Stimulated activated CD4-positive, alpha-beta T cell treated with anti-CD3 and anti-CD28 coated beads, Interleukin-1b, Interleukin-23, amount 100 ng/mL, for 48 hours (primary cell): Measurements from ENCODE around the gene RCN1.
"Not testable (repeated sequence)": the region's sequence is repeated elsewhere in the genome, so short reads cannot be mapped to it uniquely, and the experiment has no call there.

Source experiments
- DNase-seq: peaks from one replicate; pipeline ENCODE4 v3.0.0-alpha.2; 2020

The RCN1 gene

DNA sequence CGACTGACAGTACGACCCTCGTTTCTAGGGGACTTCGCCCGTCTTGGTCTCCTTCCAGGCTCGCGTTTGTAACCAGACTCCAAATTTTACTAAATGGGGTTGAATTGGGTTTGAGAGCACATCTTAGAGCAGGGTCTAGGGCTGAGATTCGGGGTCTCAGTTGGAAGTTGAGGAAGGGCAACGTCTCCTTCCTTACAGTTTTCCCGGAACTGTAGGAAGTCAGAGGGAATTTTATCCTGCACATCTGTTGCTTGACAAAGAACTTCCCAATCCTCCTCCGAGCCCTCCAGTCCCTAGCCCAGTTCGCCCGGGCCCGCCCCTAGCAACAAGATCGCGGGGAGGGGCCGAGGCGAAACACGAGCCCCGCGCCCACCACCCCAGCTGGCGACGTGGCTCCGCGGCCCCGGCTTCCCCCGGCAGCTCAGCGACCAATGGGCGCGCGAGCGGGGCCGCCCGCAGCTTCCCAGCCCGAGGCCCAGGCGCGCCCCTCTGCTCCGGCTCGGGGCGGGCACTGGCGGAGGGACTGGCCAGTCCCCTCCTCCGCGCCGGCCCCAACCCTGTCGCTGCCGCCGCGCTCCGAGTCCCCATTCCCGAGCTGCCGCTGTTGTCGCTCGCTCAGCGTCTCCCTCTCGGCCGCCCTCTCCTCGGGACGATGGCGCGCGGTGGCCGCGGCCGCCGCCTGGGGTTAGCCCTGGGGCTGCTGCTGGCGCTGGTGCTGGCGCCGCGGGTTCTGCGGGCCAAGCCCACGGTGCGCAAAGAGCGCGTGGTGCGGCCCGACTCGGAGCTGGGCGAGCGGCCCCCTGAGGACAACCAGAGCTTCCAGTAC, at the start of gene RCN1:
Gene RCN1, plus strand, starts transcription at position 530 of the 826 bp plus-strand sequence. Its CDS starts 123 bp downstream, at position 653.
- peak; percentile 40 for DNase-seq

DNA sequence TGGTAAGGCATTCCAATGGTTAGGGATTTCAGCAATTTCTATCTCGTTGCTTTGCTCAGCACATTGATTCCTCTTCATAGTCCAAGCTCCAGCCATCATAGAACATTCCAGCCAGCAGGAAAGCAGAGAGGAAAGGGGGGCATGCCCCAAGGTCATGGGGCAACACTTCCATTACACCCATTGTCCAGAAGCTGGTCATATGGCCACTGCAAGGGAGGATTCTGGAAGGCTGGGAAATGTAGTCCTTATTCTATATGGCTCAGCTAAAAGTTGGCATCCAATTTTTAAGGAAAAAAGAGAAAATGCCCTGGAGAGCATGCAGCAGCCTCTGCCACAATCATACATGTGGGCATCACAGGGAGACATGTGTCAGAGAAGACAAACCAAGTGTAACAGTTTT, 47.1 kb upstream of the RCN1 start:
- DNase-seq = no peak

DNA sequence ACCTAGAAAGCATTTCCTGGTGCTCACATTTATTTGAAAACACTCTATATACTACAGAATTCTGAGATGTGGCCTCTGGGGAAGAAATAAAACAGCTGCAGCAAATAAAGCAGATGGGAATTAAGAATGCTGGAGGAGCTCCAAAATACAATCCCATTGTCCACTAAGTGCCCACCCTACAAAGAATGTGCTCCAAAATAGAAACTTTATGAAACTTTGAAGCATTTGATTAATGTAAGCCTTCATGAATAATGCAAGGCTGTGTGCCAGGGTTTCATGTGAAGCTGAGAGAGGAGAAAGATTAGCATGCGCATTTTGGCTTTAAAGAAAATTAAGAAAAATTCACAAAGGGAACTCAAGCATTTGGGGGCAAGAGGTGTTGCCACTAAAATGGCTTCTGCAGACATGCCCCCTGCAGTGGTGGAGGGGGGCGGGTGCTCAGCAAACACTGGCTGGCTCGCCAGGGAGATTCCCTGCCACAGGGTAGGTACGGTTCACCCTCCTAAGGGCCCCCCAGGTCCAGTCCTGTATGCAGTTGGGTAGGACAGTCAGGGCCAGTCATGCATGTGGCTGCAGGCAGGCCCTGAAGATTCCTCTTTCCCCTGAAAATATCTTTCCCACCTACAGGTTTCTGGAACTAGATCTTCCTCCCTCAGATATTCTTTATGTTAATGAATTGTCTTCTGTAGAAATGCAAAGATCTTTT, 46.6 kb upstream of the RCN1 start:
- DNase-seq = no peak

DNA sequence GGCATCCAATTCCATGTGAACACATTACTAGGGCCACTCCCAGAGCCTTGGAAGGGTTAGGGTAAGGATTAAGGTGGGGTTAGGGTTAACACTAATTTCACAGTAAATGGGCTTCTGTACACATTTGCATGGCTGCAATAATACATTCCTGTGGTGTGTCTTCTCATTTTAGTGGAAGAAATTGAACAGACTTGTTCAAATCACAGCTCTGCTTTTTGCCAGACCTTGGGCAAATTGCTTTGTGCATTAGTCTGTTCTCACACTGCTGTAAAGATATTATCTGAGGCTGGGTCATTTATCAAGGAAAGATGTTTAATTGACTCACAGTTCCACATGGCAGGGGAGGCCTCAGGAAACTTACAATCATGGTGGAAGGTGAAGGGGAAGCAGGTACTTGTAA, 45.4 kb upstream of the RCN1 start:
- DNase-seq = no peak

DNA sequence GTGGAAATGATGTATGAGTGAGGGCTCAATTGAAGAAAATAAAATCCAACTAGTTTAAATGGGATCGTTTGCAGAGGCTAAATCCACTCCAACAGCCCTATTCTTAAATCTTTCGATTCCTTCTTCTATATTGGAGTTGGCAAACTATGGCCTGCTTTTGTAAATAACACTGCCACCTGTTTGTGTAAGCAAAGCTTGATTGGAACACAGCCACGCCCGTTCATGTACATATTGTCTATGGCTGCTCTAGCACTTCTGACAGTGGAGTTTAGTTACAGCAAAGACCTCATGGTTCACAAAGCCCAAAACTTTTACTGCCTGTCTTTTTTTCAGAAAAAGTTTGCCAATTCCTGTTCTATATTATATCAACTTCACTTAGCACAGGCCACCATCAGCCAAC, 40.6 kb upstream of the RCN1 start:
- DNase-seq = no peak

DNA sequence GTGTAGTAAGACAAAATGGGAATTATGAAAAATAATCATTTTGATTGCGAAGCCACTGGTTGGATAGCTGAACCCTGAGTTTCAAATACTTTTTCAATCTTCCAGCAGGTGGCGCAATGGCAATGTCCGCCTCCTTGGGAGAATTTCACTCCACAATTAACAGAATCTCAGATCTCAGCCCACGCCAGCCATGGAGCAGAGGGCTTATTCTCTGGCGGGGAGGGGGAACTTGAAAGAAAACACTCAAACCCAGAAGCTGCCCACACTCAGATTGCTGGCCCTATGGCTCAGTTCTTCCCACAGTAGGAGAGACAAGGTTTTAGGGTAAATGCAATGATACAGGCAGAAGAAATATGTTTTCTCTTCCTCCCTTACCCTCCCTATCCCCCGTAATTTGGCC, 38.7 kb upstream of the RCN1 start:
- DNase-seq = peak; percentile 39

DNA sequence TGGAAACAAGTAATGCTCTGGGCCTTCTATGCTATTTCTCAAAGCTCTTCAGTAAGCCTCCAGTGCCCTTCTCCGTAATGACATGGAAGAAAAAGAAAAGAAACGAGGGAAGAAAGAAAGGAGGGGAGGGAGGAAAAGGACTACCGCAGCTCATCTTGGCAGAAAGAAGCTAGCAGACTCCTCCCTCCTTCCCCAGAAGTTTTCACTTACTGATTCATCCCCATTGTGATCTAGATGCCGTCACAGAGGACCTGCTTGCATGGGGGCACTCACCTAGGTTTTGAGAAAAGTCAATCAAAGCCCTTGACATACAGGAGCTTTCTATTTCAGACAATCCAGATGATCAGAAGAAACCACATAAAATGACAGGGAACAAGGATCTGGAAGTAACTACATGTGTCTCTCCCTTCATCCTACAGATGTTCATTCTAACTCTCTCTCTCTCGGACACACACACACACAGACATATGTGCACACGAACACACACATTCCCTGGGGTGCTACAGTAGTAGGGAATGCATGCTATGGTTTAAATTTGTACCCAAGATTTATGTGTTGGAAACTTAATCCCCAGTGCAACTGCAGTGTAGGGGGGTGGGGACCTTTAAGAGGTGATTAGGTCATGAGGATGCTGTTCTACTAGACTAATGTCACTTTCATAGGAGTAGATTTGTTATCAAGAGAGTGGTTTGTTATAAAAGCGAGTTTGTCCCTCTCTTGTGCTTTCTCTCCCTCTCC, 37.6 kb upstream of the RCN1 start:
- no peak for DNase-seq

DNA sequence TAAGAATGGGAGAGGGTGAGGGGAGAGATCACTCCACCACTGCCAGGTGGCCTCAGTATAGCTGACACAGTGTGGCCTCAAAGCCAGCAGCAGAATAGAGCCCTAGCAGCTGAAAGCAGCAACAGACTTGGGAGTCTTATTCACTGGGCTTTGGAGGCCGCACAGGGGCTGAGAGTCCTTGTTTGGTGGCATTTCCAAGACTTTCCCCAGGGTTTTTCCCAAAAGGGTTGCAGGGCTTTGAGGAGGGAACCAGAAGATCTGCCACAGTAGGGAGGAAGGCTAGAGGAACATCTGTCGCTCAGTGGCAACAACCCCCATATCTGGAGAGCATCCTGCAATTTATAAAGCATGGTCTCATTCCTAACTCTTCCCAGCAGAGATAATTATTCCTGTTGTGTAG, 35.0 kb upstream of the RCN1 start:
- no peak for DNase-seq

DNA sequence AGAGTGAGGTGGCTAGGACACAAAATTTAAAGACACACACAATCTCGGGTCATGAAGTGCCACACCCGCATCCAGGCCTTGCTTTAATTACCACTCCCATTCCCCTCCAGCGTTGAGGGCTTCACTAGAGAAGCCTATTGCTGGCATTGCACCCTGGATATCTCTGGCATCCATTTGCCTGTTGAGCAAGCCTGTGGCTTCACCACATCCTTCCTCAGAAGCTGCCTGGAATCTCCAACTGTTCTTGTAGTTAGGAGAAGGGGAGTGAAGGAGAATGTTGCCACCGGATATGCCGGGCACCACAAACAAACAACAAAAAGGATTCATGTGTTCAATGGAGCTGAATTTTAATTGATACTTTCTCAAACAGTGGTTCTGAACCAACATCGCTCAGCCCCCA, 34.4 kb upstream of the RCN1 start:
- no peak for DNase-seq

DNA sequence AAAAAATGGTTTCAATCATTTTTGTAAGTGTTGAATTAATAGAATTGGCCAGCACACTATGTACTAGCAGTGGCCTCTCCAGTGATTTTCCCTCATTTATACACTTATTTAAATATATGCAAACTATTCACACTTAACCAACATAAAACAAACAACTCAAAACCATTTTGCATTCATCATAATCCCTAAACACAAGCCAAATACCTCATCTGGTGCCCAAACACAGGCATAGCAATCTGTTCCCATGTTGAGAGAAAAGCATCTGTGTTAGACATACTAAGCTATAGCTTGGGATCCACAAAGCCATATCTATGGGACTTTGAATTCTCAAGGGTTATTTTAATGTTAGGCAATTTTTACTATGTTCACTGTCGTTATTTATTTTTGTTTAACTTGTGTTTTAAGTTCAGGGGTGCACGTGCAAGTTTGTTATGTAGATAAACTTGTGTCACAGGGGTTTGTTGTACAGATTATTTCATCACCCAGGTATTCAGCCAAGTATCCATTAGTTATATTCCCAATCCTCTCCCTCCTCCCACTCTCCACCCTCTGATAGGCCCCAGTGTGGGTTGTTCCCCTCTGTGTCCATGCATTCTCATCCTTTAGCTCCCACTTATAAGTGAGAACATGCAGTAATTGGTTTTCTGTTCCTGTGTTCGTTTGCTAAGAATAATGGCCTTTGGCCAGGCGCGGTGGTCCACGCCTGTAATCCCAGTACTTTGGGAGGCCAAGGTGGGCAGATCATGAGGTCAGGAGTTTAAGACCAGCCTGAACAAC, 31.0 kb upstream of the RCN1 start:
- no peak for DNase-seq

DNA sequence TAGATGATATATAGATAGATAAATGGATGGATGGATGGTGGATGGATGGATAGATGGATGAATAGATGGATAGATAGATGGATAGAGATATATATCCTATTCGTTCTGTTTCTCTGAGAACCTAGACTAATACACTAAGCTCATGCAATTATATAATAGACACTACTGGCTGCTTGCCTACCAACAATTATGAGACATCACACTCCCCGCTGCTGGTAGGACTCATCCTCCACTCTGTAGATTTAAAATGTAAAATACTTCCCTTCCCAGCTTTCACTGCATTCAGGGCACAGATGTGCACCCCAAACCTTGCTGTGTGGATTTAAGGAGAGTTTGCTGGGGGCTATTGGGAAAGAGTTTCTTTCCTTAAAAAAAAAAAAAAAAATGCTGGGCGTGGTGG, 28.3 kb upstream of the RCN1 start:
- no peak for DNase-seq

DNA sequence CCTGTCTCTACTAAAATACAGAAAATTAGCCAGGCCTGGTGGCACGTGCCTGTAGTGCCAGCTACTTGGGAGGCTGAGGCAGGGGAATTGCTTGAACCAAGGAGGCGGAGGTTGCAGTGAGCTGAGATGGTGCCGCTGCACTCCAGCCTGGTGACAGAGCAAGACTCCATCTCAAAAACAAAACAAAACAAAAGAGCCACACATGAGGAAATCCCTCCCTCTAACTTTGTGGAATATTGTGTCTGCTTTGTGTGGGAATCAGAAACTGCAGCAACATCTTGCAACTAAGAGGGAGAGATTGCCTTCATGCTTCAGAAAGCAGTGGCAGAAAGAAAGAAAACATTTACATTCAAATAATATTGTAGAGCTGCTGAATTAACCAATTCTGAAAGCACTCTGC, 27.8 kb upstream of the RCN1 start:
- DNase-seq = not testable (repeated sequence)

DNA sequence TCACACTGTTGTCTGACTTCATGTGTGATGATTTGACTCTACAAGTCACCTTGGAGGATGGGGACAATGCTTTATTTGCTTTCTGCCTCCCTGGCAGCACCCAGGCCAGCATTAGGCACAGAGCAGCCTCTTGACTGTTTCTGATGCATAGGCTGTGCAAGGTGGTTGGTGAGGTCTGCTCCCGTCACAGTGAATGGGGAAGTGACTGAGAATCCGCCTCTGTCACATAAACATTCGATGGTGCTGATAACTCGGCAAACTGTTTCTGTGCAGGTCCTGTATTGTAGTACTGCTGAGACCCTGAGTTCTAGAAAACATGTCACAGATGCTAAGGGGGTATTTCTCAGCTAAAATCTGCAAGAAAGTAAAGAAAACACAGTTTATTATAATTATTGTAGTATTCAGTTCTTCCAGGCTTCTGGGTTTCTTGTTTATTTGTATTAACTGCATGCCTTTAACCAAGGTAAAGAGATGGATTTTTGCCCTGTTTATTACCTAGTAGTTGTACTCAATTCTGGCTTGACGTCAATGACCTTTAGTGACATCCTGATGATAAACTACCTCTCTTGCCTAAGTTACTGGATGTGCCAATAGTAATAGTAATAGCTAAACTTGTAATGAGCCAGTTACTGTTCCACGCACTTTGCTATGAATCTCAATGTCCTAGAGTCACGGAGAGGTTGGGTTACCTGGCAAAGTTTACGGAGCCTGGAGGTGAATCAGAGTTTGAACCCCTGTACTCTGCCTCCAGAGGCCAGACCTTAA, 24.8 kb upstream of the RCN1 start:
- no peak for DNase-seq

DNA sequence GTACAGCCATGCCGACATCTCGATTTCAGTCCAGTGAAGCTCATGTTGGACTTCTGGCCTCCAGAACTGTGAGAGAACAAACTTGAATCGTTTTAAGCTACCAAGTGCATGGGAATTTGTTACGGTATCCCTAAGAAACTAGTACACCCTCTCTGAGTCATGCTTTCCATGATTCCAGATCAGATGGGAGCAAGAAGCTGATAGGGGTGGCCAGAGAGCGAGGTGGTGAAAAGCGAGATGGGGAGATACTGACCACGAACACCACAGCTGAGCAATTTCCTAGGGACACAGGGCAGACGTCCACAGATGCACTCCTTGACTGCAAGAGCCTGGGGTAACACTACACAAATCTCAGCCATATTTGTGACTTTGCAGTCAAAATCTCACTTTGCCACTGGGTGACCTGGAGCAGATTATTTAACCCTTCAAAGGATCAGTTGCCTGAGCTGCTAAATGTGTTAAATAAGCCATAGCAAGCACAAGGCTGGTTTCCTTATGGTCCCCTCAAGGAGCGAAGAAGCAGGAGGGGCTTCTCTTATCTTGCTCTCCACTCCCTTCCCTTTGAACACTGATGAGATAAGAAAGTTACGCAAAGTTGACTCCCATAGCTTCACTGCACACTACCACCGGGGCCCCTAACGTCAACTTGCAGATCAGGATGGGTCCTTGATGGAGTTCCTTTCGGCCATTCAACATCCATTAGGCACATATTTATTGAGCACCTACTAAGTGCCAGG, 22.6 kb upstream of the RCN1 start:
- no peak for DNase-seq

DNA sequence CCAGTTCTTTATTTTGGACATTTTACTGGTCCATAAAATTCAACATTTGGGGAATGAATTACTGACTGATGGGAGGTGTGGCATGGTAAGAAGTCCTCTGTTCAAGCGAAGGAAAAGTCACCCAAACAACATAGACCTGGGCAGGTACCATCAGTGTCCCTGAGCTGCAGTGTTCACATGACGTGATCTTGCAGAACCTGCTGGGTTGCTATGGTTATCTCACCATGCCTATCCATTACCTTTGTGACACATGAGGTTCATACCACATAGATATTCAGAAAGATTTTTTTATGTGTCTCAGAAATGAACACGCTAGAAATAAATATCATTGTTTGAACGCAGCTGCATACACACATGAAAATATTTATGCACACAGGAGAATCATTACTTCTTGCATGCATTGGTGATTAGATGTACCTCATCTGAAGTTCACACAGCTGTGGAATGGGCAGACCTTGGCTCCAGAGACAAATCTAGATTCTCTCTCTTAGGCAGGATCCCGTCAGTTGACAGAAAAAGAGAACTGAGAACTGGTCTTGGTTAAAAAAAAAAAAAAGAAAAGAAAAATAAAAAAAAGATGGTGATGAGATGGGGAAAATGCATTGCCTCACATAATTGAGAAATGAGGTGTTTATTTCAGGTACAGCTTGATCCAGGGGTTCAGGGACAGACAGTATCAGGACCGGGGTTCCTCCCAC, 21.4 kb upstream of the RCN1 start:
- no peak for DNase-seq

DNA sequence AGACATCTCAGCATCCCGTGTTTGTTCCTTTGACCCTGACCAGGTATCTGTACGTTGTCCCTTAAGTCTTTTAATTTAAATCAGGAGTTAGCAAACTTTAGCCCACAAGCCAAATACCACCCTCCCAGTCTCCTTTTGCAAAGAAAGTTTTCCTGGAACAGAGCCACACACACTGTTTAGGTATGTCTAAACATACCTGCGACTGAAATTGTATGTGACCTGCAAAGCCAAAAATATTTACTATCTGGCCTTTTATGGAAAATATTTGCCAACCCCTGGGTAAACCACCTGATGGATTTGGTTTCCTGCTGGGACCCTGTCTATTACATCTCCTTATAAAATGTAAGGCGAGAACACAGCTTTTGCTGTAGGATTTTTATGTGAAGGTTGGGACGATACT, 20.2 kb upstream of the RCN1 start:
- no peak for DNase-seq

DNA sequence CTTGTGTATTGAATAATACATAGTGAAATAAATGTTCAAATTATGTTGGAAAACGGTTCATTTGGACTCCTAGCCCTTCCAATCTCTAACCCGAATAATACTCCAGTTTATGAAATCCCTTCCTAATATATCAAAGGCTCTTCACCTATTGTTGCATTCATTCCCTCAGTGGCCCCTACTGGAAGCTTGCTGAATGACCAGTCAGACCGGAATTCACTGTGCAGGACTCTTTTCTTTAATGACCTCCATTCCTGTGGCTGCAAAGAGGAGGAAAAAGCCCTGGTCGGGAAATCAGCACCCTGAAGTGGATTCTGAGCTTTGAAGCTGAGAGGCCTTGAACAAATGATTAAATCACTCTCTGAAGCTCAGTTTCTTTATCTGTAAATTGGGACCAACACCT, 19.1 kb upstream of the RCN1 start:
- DNase-seq = no peak

DNA sequence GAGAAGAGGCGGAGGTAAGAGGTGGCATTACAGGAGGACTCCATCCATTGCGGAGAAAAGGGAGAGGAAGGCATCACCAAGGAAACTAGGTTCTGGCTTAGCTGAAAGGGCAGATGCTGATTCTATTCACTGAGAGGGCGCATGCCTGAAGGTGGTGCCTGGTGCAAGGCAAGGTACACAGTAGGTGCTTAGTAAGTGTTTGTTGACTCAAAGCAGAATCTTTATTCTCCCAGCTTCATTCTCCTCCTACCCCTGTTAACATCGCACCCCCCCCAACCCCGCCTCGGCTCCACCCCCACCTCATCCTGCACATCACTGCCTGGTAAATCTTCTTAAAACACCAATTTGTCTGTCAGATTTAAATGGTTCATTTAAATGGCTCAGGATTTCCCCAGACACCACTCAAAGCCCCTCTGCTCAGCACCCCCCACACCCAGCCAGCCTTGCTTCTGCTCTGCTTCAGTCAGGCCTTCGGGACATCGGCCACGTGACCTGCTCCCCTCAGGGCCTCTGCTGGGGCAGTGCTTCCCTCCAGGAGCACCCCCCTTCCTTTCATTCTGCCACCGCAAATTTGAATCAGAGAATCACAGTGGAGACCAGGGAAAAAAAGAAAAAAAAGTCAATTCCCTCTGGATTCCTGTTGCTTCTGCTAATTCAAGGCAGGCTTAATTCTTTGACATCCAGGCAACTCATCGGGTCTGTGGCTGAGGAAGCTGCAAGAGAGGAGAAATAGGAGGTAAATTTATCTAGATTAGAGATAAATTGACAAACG, 17.8 kb upstream of the RCN1 start:
- no peak for DNase-seq

DNA sequence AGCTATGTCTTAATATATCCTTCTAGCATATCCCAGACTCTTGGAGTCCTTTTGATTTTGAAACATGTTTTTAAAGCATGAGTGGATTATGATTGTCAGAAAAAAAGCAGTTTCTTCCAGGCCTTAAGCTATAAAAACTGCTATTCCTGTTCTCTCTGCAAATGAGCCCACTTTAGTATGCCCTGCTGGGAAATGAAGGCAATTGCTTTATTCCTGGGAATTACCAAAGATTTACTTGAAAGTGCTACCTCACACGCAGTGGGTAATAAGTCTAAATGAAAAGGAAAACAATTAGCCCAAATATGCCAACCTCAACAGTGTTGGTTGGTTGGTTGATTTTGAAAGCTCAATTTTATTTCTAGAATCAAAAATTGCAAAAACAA, 17.2 kb upstream of the RCN1 start:
- no peak for DNase-seq

DNA sequence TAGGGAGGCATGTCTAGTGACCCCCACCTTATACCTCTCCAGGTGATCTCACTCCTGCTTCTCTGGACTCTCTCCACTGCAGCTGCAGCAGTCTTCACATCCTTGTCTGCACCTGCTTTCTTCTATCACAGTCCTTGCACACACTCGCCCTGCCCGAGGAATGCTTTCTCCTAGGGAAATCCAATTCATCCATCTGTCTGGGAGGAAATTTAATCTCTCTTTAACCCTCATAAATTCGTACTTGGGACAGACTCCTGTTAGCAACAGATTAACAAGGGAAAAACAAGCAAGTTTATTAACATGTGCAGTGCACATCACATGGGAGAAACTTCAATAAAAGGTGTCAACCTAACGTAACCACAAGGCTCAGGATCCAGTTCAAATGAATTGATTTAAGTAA, 11.3 kb upstream of the RCN1 start:
- no peak for DNase-seq
